HEK293 (cell line): Measurements from ENCODE around the gene RGS19.

ENCODE experiments used
- RBAK ChIP-seq: fragments of 450-650 bp; formaldehyde crosslinking; IDR thresholded peaks from 2 replicates; pipeline ENCODE4 v1.5.1; 2016; ENCODE audit warnings: missing biosample characterization, missing genetic modification characterization
- ZNF146 ChIP-seq: fragments of 450-650 bp; formaldehyde crosslinking; IDR thresholded peaks from 2 replicates; pipeline ENCODE4 v1.5.1; 2016; ENCODE audit warnings: missing biosample characterization, missing genetic modification characterization
- ZNF350 ChIP-seq: fragments of 450-650 bp; formaldehyde crosslinking; IDR thresholded peaks from 2 replicates; pipeline ENCODE4 v1.5.0; 2017; ENCODE audit warnings: missing biosample characterization, mild to moderate bottlenecking, missing genetic modification characterization
- TF ChIP-seq, protein P1 (sequence below): fragments of 450-650 bp; formaldehyde crosslinking; IDR thresholded peaks from 2 replicates; pipeline ENCODE4 v1.5.1; 2016; ENCODE audit warnings: missing biosample characterization, missing genetic modification characterization
- TF ChIP-seq, protein P2 (sequence below): fragments of 450-650 bp; formaldehyde crosslinking; IDR thresholded peaks from 2 replicates; pipeline ENCODE4 v1.5.1; 2016; ENCODE audit warnings: missing biosample characterization, missing genetic modification characterization
- TF ChIP-seq, protein P3 (sequence below): fragments of 450-650 bp; formaldehyde crosslinking; IDR thresholded peaks from 2 replicates; pipeline ENCODE4 v1.5.1; 2016; ENCODE audit warnings: missing biosample characterization, missing genetic modification characterization
- TF ChIP-seq, protein P4 (sequence below): fragments of 450-650 bp; formaldehyde crosslinking; IDR thresholded peaks from 2 replicates; pipeline ENCODE4 v1.5.1; 2016; ENCODE audit warnings: missing biosample characterization, missing genetic modification characterization, borderline replicate concordance

DNA sequence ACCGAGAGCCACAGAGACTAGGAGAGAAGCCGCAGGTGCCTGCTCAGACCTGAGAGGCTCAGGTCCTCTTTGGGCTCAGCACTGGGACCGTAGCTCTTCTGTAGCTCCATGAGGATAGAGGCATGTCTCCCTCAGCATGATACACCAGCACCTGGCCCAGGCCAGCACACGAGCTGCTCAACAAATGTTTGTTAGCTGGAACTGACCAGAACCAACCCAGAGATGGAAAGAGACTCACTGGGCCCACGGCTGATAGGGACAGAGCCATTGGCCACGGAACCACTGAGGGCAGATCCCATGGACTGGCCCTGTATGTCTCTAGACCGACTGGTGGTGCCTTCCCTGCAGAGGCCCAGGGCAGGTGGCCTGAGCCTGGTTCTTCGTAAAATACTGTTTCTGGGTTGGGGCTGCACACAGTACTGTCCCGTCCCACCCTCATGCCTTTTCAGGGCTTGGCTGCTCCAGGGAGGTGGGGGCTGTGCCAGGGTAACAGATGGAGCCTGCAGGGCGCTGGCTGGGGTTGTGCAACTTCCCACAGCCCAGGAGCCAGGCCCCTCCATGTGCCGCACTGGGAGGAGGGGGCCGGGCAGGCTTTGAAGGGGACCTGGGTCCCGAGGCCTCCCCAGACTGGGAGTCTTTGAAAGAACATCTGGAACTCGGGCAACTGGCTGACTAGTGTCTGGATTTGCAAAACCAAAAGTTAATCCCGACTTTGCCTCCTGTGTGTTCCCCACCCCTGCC is 38.1 kb downstream of the RGS19 start:
- TF ChIP-seq, protein P1, sequence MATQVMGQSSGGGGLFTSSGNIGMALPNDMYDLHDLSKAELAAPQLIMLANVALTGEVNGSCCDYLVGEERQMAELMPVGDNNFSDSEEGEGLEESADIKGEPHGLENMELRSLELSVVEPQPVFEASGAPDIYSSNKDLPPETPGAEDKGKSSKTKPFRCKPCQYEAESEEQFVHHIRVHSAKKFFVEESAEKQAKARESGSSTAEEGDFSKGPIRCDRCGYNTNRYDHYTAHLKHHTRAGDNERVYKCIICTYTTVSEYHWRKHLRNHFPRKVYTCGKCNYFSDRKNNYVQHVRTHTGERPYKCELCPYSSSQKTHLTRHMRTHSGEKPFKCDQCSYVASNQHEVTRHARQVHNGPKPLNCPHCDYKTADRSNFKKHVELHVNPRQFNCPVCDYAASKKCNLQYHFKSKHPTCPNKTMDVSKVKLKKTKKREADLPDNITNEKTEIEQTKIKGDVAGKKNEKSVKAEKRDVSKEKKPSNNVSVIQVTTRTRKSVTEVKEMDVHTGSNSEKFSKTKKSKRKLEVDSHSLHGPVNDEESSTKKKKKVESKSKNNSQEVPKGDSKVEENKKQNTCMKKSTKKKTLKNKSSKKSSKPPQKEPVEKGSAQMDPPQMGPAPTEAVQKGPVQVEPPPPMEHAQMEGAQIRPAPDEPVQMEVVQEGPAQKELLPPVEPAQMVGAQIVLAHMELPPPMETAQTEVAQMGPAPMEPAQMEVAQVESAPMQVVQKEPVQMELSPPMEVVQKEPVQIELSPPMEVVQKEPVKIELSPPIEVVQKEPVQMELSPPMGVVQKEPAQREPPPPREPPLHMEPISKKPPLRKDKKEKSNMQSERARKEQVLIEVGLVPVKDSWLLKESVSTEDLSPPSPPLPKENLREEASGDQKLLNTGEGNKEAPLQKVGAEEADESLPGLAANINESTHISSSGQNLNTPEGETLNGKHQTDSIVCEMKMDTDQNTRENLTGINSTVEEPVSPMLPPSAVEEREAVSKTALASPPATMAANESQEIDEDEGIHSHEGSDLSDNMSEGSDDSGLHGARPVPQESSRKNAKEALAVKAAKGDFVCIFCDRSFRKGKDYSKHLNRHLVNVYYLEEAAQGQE (tag by site-specific recombination) = no peak
- TF ChIP-seq, protein P2, sequence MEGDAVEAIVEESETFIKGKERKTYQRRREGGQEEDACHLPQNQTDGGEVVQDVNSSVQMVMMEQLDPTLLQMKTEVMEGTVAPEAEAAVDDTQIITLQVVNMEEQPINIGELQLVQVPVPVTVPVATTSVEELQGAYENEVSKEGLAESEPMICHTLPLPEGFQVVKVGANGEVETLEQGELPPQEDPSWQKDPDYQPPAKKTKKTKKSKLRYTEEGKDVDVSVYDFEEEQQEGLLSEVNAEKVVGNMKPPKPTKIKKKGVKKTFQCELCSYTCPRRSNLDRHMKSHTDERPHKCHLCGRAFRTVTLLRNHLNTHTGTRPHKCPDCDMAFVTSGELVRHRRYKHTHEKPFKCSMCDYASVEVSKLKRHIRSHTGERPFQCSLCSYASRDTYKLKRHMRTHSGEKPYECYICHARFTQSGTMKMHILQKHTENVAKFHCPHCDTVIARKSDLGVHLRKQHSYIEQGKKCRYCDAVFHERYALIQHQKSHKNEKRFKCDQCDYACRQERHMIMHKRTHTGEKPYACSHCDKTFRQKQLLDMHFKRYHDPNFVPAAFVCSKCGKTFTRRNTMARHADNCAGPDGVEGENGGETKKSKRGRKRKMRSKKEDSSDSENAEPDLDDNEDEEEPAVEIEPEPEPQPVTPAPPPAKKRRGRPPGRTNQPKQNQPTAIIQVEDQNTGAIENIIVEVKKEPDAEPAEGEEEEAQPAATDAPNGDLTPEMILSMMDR (tag by site-specific recombination) = no peak
- TF ChIP-seq ZNF146 = no peak
- TF ChIP-seq, protein P3, sequence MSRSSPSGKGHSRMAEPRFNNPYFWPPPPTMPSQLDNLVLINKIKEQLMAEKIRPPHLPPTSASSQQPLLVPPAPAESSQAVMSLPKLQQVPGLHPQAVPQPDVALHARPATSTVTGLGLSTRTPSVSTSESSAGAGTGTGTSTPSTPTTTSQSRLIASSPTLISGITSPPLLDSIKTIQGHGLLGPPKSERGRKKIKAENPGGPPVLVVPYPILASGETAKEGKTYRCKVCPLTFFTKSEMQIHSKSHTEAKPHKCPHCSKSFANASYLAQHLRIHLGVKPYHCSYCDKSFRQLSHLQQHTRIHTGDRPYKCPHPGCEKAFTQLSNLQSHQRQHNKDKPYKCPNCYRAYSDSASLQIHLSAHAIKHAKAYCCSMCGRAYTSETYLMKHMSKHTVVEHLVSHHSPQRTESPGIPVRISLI = no peak
- no peak for TF ChIP-seq ZNF350
- TF ChIP-seq, protein P4, sequence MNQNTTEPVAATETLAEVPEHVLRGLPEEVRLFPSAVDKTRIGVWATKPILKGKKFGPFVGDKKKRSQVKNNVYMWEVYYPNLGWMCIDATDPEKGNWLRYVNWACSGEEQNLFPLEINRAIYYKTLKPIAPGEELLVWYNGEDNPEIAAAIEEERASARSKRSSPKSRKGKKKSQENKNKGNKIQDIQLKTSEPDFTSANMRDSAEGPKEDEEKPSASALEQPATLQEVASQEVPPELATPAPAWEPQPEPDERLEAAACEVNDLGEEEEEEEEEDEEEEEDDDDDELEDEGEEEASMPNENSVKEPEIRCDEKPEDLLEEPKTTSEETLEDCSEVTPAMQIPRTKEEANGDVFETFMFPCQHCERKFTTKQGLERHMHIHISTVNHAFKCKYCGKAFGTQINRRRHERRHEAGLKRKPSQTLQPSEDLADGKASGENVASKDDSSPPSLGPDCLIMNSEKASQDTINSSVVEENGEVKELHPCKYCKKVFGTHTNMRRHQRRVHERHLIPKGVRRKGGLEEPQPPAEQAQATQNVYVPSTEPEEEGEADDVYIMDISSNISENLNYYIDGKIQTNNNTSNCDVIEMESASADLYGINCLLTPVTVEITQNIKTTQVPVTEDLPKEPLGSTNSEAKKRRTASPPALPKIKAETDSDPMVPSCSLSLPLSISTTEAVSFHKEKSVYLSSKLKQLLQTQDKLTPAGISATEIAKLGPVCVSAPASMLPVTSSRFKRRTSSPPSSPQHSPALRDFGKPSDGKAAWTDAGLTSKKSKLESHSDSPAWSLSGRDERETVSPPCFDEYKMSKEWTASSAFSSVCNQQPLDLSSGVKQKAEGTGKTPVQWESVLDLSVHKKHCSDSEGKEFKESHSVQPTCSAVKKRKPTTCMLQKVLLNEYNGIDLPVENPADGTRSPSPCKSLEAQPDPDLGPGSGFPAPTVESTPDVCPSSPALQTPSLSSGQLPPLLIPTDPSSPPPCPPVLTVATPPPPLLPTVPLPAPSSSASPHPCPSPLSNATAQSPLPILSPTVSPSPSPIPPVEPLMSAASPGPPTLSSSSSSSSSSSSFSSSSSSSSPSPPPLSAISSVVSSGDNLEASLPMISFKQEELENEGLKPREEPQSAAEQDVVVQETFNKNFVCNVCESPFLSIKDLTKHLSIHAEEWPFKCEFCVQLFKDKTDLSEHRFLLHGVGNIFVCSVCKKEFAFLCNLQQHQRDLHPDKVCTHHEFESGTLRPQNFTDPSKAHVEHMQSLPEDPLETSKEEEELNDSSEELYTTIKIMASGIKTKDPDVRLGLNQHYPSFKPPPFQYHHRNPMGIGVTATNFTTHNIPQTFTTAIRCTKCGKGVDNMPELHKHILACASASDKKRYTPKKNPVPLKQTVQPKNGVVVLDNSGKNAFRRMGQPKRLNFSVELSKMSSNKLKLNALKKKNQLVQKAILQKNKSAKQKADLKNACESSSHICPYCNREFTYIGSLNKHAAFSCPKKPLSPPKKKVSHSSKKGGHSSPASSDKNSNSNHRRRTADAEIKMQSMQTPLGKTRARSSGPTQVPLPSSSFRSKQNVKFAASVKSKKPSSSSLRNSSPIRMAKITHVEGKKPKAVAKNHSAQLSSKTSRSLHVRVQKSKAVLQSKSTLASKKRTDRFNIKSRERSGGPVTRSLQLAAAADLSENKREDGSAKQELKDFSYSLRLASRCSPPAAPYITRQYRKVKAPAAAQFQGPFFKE = no peak
- no peak for TF ChIP-seq RBAK (tag by site-specific recombination)
